KG1 (cell line): ENCODE results near the gene KIF26B.

Experiments used
- DNase-seq: peaks from one replicate; lab custom pipeline; 2025; lab: John Stamatoyannopoulos, UW

The KIF26B gene

GRCh38 chr1:245571815-245572294 lies 417.1 kb downstream of the KIF26B start:
- no peak for DNase-seq

- DNase-seq = no peak
These were observed 417.9 kb downstream of the KIF26B start for GRCh38 chr1:245572709-245573108.

- DNase-seq = no peak
These were observed 420.9 kb downstream of the KIF26B start for GRCh38 chr1:245575710-245576109.

- no peak for DNase-seq
These were observed 421.5 kb downstream of the KIF26B start for GRCh38 chr1:245576323-245576722.

- no peak for DNase-seq
These were observed 422.7 kb downstream of the KIF26B start for GRCh38 chr1:245577191-245578157.

GRCh38 chr1:245578308-245578707 lies 423.5 kb downstream of the KIF26B start:
- no peak for DNase-seq

GRCh38 chr1:245578771-245579170 lies 424.0 kb downstream of the KIF26B start:
- no peak for DNase-seq

- no peak for DNase-seq
These were observed 425.1 kb downstream of the KIF26B start for GRCh38 chr1:245579881-245580280.

GRCh38 chr1:245580651-245581050 lies 425.9 kb downstream of the KIF26B start:
- no peak for DNase-seq

GRCh38 chr1:245582026-245582425 lies 427.2 kb downstream of the KIF26B start:
- DNase-seq = no peak

GRCh38 chr1:245583081-245583480 lies 428.3 kb downstream of the KIF26B start:
- DNase-seq = no peak

- DNase-seq = no peak
These were observed 429.0 kb downstream of the KIF26B start for GRCh38 chr1:245583575-245584330.

- DNase-seq = no peak
These were observed 430.6 kb downstream of the KIF26B start for GRCh38 chr1:245585252-245585959.

GRCh38 chr1:245587435-245588115 lies 432.8 kb downstream of the KIF26B start:
- DNase-seq = no peak

GRCh38 chr1:245588116-245588639 lies 433.4 kb downstream of the KIF26B start:
- DNase-seq = no peak

GRCh38 chr1:245589316-245589715 lies 434.5 kb downstream of the KIF26B start:
- no peak for DNase-seq

GRCh38 chr1:245589906-245590305 lies 435.1 kb downstream of the KIF26B start:
- no peak for DNase-seq

- DNase-seq = no peak
These were observed 435.9 kb downstream of the KIF26B start for GRCh38 chr1:245590726-245591125.

- DNase-seq = no peak
These were observed 436.8 kb downstream of the KIF26B start for GRCh38 chr1:245591346-245592188.

GRCh38 chr1:245592189-245592460 lies 437.3 kb downstream of the KIF26B start:
- DNase-seq = no peak
